Esophagus muscularis mucosa (tissue), 4 donors: ENCODE measurements around the gene CYP11A1. TPM values are rescaled to one million over a fixed set of nuclear protein-coding genes. Genes with fewer than 3 reads are reported as not detected.

ENCODE experiments used
- DNase-seq: peaks from one replicate; pipeline ENCODE4 v3.0.0-alpha.2; 2017; ENCODE audit errors: extremely low spot score
- H3K27ac ChIP-seq, 4 donors: fragments of 200-600 bp; sonication (generic); replicated peaks in 1 of 4; 1 replicate in 3 of 4; 2 replicates in 1 of 4; pipeline ENCODE4 v1.5.1; 2016 to 2019; ENCODE audit warnings: mild to moderate bottlenecking in 1 of 4
- H3K27me3 ChIP-seq, 4 donors: fragments of 200-600 bp; sonication (generic); one replicate each; pipeline versions ENCODE4 v1.5.1 to v1.6.0; 2016 to 2019
- H3K36me3 ChIP-seq, 4 donors: fragments of 200-600 bp; sonication (generic); one replicate each; pipeline ENCODE4 v1.5.1; 2016 to 2019
- H3K4me1 ChIP-seq, 4 donors: fragments of 200-600 bp; sonication (generic); one replicate each; pipeline ENCODE4 v1.5.1; 2016 to 2019
- H3K4me3 ChIP-seq, 4 donors: fragments of 200-600 bp; sonication (generic); 1 replicate in 2 of 4; 2 replicates in 2 of 4; pipeline ENCODE4 v1.5.1; 2016 to 2019; ENCODE audit warnings: mild to moderate bottlenecking in 4 of 4, moderate library complexity in 1 of 4
- H3K9me3 ChIP-seq, 4 donors: fragments of 200-600 bp; sonication (generic); 1 replicate in 3 of 4; 2 replicates in 1 of 4; pipeline ENCODE4 v1.5.1; 2016 to 2019
- EP300 ChIP-seq: sonication (generic); formaldehyde crosslinking; IDR thresholded peaks from one replicate; pipeline ENCODE4 v1.6.1; 2017; ENCODE audit warnings: antibody characterized with exemption
- POLR2A ChIP-seq: fragments of 450-650 bp; IDR thresholded peaks from one replicate; pipeline ENCODE4 v1.6.1; 2017; ENCODE audit warnings: antibody characterized with exemption, moderate library complexity, mild to moderate bottlenecking, low read depth
- POLR2AphosphoS5 ChIP-seq, 2 donors: sonication (generic); formaldehyde crosslinking; IDR thresholded peaks; one replicate each; pipeline ENCODE4 v1.6.1; 2017; ENCODE audit warnings: antibody characterized with exemption in 2 of 2
- WGBS: methylation state at CpG from one replicate; pipeline ENCODE4 v1.1.5; 2018; 5-methylcytosine and 5-hydroxymethylcytosine counted together
- intact Hi-C: fragments of 100-400 bp; cut with DNase I; formaldehyde crosslinking; loops from one replicate; pipeline ENCODE4 v1.15.1; 2023
- total RNA-seq, 4 donors: library from RNA; depleted of rRNA; stranded (reverse); fragments of >200 nt; gene quantifications; one replicate each; pipeline versions ENCODE4 v1.1.0 to v1.2.1, GENCODE V29; 2016
- TF ChIP-seq, protein P1 (sequence below), 3 experiments: fragments of 200-600 bp in 2 of 3; fragments of 450-650 bp in 1 of 3; sonication (generic) in 2 of 3; IDR thresholded peaks; one replicate each; pipeline ENCODE4 v1.5.1; 2017 to 2019; ENCODE audit warnings: antibody characterized with exemption in 3 of 3, mild to moderate bottlenecking in 2 of 3, moderate library complexity in 1 of 3

The CYP11A1 gene
- total RNA-seq, 4 donors from 2014 or later = 1.7 to 2.5 (median 1.8) TPM

DNA sequence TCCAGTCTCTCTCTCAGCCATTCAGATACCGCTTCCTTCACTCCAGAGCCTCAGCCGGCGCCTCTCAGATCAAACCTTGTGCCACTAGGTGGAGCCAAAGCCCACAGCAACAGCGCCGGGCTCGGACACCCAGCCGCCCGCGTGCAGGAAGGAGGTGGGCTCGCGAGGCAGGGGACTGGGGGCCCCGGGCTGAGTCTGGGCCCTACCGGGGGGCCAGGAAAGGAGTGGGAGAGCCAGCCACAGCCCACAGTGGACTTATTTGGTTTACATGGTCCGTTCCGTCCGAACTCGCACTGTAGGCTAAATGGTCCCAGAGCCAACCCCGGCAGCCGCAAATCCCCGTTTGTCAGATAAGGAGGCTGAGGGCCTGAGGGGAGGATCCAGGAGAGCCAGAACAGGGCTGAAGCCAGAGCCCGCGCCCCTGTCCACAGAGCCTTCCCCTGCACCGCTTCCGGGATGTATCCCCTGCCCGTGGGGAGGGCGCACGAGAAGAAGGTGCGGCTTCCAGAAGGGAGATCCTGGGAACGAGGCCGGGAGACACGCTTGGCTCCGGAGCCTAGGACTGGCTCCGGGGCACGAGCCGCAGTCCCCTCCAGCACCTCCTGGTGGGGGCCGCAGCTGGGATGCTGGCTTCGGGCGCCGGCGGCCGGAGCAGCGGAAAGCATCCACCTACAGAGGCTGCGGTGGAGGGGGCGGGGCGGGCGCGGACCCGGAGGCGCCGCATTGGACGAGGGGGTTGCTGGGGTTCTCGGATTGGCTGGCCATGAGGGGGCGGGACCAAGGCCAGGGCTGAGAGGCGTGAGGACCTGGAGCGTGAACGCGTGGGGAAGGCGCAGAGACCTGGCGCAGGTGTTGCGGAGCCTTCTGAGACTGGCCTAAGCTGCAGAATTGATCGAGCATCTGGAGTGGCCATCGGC is 6.5 kb upstream of the CYP11A1 start:
- Histone ChIP-seq H3K4me3 (peak overlapping the region; percentile 59 to 74 (median 70)), H3K36me3 (no peaks in the 10 kb centered on the region), H3K4me1 (peaks cover 9 to 23% (median 19%) of the 10 kb centered on the region in 4 donors), H3K9me3 (no peaks in the 10 kb centered on the region), H3K27me3 (no peaks in the 10 kb centered on the region), H3K27ac (peak overlapping the region in 3 of 4 donors; percentile 41 to 54 (median 52))
- DNase-seq = peak; percentile 98
- intact Hi-C loops = loop anchor here (5.0 to 10.0 kb wide), 3 partner anchors 113 to 393 kb away; no protein-coding TSS in a partner anchor
- TF ChIP-seq, protein P1, sequence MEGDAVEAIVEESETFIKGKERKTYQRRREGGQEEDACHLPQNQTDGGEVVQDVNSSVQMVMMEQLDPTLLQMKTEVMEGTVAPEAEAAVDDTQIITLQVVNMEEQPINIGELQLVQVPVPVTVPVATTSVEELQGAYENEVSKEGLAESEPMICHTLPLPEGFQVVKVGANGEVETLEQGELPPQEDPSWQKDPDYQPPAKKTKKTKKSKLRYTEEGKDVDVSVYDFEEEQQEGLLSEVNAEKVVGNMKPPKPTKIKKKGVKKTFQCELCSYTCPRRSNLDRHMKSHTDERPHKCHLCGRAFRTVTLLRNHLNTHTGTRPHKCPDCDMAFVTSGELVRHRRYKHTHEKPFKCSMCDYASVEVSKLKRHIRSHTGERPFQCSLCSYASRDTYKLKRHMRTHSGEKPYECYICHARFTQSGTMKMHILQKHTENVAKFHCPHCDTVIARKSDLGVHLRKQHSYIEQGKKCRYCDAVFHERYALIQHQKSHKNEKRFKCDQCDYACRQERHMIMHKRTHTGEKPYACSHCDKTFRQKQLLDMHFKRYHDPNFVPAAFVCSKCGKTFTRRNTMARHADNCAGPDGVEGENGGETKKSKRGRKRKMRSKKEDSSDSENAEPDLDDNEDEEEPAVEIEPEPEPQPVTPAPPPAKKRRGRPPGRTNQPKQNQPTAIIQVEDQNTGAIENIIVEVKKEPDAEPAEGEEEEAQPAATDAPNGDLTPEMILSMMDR (IDR thresholded peaks at IDR 0.05) = peak; percentile 85 to 95 (median 88)
- TF ChIP-seq POLR2A (no peak), POLR2AphosphoS5 (IDR thresholded peaks at IDR 0.05) (peak in 1 of 2 donors; percentile 48)
- 0% methylated on average over 11 of the region's 62 CpGs for WGBS

DNA sequence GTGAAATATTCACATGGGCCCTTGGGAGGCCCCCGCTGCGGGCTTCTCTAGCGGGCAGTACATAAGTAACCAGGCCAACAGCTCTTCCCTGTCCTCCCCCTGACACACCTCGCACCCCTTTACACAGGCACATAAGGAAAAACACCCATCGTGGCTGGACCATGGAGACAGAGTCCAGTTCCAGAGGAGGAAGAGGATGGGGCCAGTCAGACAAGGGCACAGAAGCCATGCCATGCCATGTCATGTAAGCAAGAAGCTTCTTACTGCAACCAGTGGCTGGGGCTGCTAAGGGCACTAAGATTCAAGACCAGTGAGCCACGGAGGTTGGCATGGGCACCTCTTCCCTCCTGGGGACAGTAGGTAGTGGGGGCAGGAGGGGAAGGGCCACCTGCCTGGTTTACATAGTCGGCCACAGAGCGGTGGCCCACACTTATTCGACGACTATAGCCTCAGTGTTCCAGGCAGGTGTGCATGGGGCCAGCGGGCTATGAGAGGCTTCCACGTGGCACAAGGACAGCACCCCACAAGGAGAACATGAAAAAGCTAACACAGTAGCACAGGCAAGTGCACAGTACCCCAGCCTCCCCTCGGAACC is 5.7 kb upstream of the CYP11A1 start:
- Histone ChIP-seq H3K27me3 (no peaks in the 10 kb centered on the region), H3K36me3 (no peaks in the 10 kb centered on the region), H3K4me3 (peak overlapping the region in 1 of 4 donors; percentile 59), H3K27ac (no peak overlapping the region), H3K4me1 (peaks cover 9 to 23% (median 19%) of the 10 kb centered on the region in 4 donors), H3K9me3 (no peaks in the 10 kb centered on the region)
- intact Hi-C loops = loop anchor here (5.0 to 10.0 kb wide), 3 partner anchors 114 to 394 kb away; no protein-coding TSS in a partner anchor
- no peak for TF ChIP-seq EP300
- no peak for TF ChIP-seq POLR2AphosphoS5 (IDR thresholded peaks at IDR 0.05)
- TF ChIP-seq, protein P1 (IDR thresholded peaks at IDR 0.05) = no peak
- no peak for TF ChIP-seq POLR2A
- 70% methylated on average over 7 of the region's 13 CpGs for WGBS
- no peak for DNase-seq

DNA sequence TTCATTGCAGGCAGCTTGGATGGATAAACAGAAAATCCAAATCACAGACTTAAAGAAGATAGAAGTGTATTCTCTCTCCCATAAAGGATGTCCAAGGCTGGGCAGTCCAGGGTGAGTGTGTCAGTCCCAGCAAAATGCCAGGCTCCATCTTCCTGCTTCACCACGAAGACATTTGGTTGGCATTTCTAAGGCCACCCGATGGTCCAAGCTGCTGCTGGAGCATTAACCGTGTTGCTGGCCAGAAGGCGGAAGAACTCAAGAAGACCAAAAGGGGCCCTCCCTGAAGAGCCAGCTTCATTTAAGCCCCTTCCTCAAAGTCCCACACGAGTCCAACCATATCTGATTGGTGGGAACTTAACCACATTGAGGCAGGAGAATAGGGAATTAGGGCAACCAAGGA is 3.0 kb upstream of the CYP11A1 start:
- no peak for DNase-seq
- no peaks in the 10 kb centered on the region for H3K9me3 ChIP-seq
- intact Hi-C loops = loop anchor here (5.0 to 10.0 kb wide), 3 partner anchors 117 to 397 kb away; no protein-coding TSS in a partner anchor
- no peak overlapping the region for H3K27ac ChIP-seq
- TF ChIP-seq POLR2AphosphoS5 (IDR thresholded peaks at IDR 0.05) (no peak), POLR2A (no peak), EP300 (no peak)
- TF ChIP-seq, protein P1 (IDR thresholded peaks at IDR 0.05) = no peak
- peaks cover 0 to 13% (median 0%) of the 10 kb centered on the region in 4 donors for H3K27me3 ChIP-seq
- 76% methylated on average over 5 of the region's 5 CpGs for WGBS
- no peak overlapping the region for H3K4me3 ChIP-seq
- H3K4me1 ChIP-seq = peaks cover 13 to 36% (median 32%) of the 10 kb centered on the region in 4 donors
- no peaks in the 10 kb centered on the region for H3K36me3 ChIP-seq

DNA sequence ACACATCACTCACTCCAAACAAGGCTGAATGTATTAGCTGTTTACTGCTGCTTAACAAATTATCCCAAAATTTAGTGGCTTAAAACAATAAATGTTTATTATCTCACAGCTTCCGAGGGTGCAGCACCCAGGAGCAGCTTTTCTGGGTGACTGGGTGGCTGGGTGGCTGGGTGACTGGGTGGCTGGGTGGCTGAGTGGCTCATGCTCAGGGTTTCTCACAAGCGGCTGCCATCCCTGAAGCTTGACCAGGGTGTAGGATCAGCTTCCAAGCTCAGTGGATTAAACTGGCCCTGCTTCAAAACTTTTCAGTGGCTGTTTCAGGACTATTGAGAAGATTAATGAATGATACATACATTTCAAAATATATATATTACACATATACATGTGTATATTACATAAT is 2.3 kb upstream of the CYP11A1 start:
- Histone ChIP-seq H3K9me3 (no peaks in the 10 kb centered on the region), H3K36me3 (no peaks in the 10 kb centered on the region), H3K27ac (no peak overlapping the region), H3K27me3 (peaks cover 0 to 20% (median 0%) of the 10 kb centered on the region in 4 donors), H3K4me1 (peaks cover 8 to 35% (median 33%) of the 10 kb centered on the region in 4 donors), H3K4me3 (no peak overlapping the region)
- intact Hi-C loops = loop anchor here (5.0 to 10.0 kb wide), 3 partner anchors 118 to 398 kb away; no protein-coding TSS in a partner anchor
- no peak for TF ChIP-seq EP300
- no peak for DNase-seq
- 89% methylated on average over 2 of the region's 2 CpGs for WGBS
